Measurements from ENCODE around the gene ZNF358. TPM values are rescaled to one million over a fixed set of nuclear protein-coding genes. Genes with fewer than 3 reads are reported as not detected.

The ZNF358 gene
- total RNA-seq, 1 donor from 2014 or later = 14.6 TPM

GRCh38 chr19:7526059-7526929, 10.4 kb downstream of the ZNF358 start:
- Histone ChIP-seq H3K36me3 (ENCODE audit: control insufficient read depth in 3 of 3, insufficient read depth in 3 of 3, low read length in 3 of 3) (peaks cover 30 to 33% (median 33%) of the 10 kb centered on the region in 3 donors), H3K27ac (ENCODE audit: low read depth, low read length) (no peak overlapping the region), H3K9me3 (ENCODE audit: control insufficient read depth in 3 of 3, low read length in 3 of 3) (no peaks in the 10 kb centered on the region), H3K4me1 (ENCODE audit: control insufficient read depth in 3 of 3, insufficient read depth in 3 of 3, low read length in 3 of 3) (peaks cover 16 to 21% (median 18%) of the 10 kb centered on the region in 3 donors), H3K9ac (ENCODE audit: low read depth in 1 of 3, low read length in 3 of 3) (no peak overlapping the region), H3K27me3 (ENCODE audit: control insufficient read depth in 3 of 3, insufficient read depth in 3 of 3, low read length in 3 of 3) (no peaks in the 10 kb centered on the region), H3K4me3 (ENCODE audit: low read length in 3 of 3) (no peak overlapping the region)

GRCh38 chr19:7527516-7528191, 11.8 kb downstream of the ZNF358 start:
- Histone ChIP-seq H3K9me3 (ENCODE audit: control insufficient read depth in 3 of 3, low read length in 3 of 3) (no peaks in the 10 kb centered on the region), H3K27me3 (ENCODE audit: control insufficient read depth in 3 of 3, insufficient read depth in 3 of 3, low read length in 3 of 3) (no peaks in the 10 kb centered on the region), H3K36me3 (ENCODE audit: control insufficient read depth in 3 of 3, insufficient read depth in 3 of 3, low read length in 3 of 3) (peaks cover 33% of the 10 kb centered on the region in 3 donors), H3K4me1 (ENCODE audit: control insufficient read depth in 3 of 3, insufficient read depth in 3 of 3, low read length in 3 of 3) (peaks cover 9 to 14% (median 9%) of the 10 kb centered on the region in 3 donors), H3K9ac (ENCODE audit: low read depth in 1 of 3, low read length in 3 of 3) (no peak overlapping the region), H3K27ac (ENCODE audit: low read depth, low read length) (no peak overlapping the region), H3K4me3 (ENCODE audit: low read length in 3 of 3) (no peak overlapping the region)

GRCh38 chr19:7528192-7528519, 12.3 kb downstream of the ZNF358 start:
- Histone ChIP-seq H3K36me3 (ENCODE audit: control insufficient read depth in 3 of 3, insufficient read depth in 3 of 3, low read length in 3 of 3) (peaks cover 33 to 36% (median 33%) of the 10 kb centered on the region in 3 donors), H3K4me3 (ENCODE audit: low read length in 3 of 3) (no peak overlapping the region), H3K9ac (ENCODE audit: low read depth in 1 of 3, low read length in 3 of 3) (no peak overlapping the region), H3K4me1 (ENCODE audit: control insufficient read depth in 3 of 3, insufficient read depth in 3 of 3, low read length in 3 of 3) (peaks cover 5 to 12% (median 8%) of the 10 kb centered on the region in 3 donors), H3K9me3 (ENCODE audit: control insufficient read depth in 3 of 3, low read length in 3 of 3) (no peaks in the 10 kb centered on the region), H3K27ac (ENCODE audit: low read depth, low read length) (no peak overlapping the region), H3K27me3 (ENCODE audit: control insufficient read depth in 3 of 3, insufficient read depth in 3 of 3, low read length in 3 of 3) (no peaks in the 10 kb centered on the region)

GRCh38 chr19:7528522-7529245, 12.8 kb downstream of the ZNF358 start:
- Histone ChIP-seq H3K36me3 (ENCODE audit: control insufficient read depth in 3 of 3, insufficient read depth in 3 of 3, low read length in 3 of 3) (peaks cover 33 to 36% (median 33%) of the 10 kb centered on the region in 3 donors), H3K9me3 (ENCODE audit: control insufficient read depth in 3 of 3, low read length in 3 of 3) (no peaks in the 10 kb centered on the region)

GRCh38 chr19:7529246-7529600, 13.3 kb downstream of the ZNF358 start:
- Histone ChIP-seq H3K27ac (ENCODE audit: low read depth, low read length) (no peak overlapping the region), H3K36me3 (ENCODE audit: control insufficient read depth in 3 of 3, insufficient read depth in 3 of 3, low read length in 3 of 3) (peaks cover 33 to 35% (median 33%) of the 10 kb centered on the region in 3 donors), H3K27me3 (ENCODE audit: control insufficient read depth in 3 of 3, insufficient read depth in 3 of 3, low read length in 3 of 3) (no peaks in the 10 kb centered on the region), H3K4me3 (ENCODE audit: low read length in 3 of 3) (no peak overlapping the region), H3K9ac (ENCODE audit: low read depth in 1 of 3, low read length in 3 of 3) (no peak overlapping the region), H3K4me1 (ENCODE audit: control insufficient read depth in 3 of 3, insufficient read depth in 3 of 3, low read length in 3 of 3) (peaks cover 6 to 9% (median 7%) of the 10 kb centered on the region in 3 donors), H3K9me3 (ENCODE audit: control insufficient read depth in 3 of 3, low read length in 3 of 3) (no peaks in the 10 kb centered on the region)

More at GRCh38 chr19:7528522-7529245, 12.8 kb downstream of the ZNF358 start:
- H3K4me3 ChIP-seq (ENCODE audit: low read length in 3 of 3) = no peak overlapping the region
- H3K9ac ChIP-seq (ENCODE audit: low read depth in 1 of 3, low read length in 3 of 3) = no peak overlapping the region
- no peaks in the 10 kb centered on the region for H3K27me3 ChIP-seq (ENCODE audit: control insufficient read depth in 3 of 3, insufficient read depth in 3 of 3, low read length in 3 of 3)
- H3K4me1 ChIP-seq (ENCODE audit: control insufficient read depth in 3 of 3, insufficient read depth in 3 of 3, low read length in 3 of 3) = peaks cover 6 to 11% (median 8%) of the 10 kb centered on the region in 3 donors
- H3K27ac ChIP-seq (ENCODE audit: low read depth, low read length) = no peak overlapping the region

GRCh38 chr19:7529610-7530490, 13.9 kb downstream of the ZNF358 start:
- H3K36me3 ChIP-seq (ENCODE audit: control insufficient read depth in 3 of 3, insufficient read depth in 3 of 3, low read length in 3 of 3) = peaks cover 28 to 33% (median 31%) of the 10 kb centered on the region in 3 donors
- H3K27me3 ChIP-seq (ENCODE audit: control insufficient read depth in 3 of 3, insufficient read depth in 3 of 3, low read length in 3 of 3) = no peaks in the 10 kb centered on the region
- no peak overlapping the region for H3K27ac ChIP-seq (ENCODE audit: low read depth, low read length)
- H3K4me1 ChIP-seq (ENCODE audit: control insufficient read depth in 3 of 3, insufficient read depth in 3 of 3, low read length in 3 of 3) = peaks cover 6 to 13% (median 10%) of the 10 kb centered on the region in 3 donors
- no peaks in the 10 kb centered on the region for H3K9me3 ChIP-seq (ENCODE audit: control insufficient read depth in 3 of 3, low read length in 3 of 3)
- no peak overlapping the region for H3K9ac ChIP-seq (ENCODE audit: low read depth in 1 of 3, low read length in 3 of 3)
- no peak overlapping the region for H3K4me3 ChIP-seq (ENCODE audit: low read length in 3 of 3)

GRCh38 chr19:7533281-7533885, 17.5 kb downstream of the ZNF358 start:
- Histone ChIP-seq H3K27me3 (ENCODE audit: control insufficient read depth in 3 of 3, insufficient read depth in 3 of 3, low read length in 3 of 3) (no peaks in the 10 kb centered on the region), H3K9ac (ENCODE audit: low read depth in 1 of 3, low read length in 3 of 3) (peak overlapping the region; percentile 81 to 92 (median 88)), H3K9me3 (ENCODE audit: control insufficient read depth in 3 of 3, low read length in 3 of 3) (no peaks in the 10 kb centered on the region), H3K27ac (ENCODE audit: low read depth, low read length) (peak overlapping the region; percentile 86), H3K4me1 (ENCODE audit: control insufficient read depth in 3 of 3, insufficient read depth in 3 of 3, low read length in 3 of 3) (peaks cover 12 to 24% (median 20%) of the 10 kb centered on the region in 3 donors), H3K36me3 (ENCODE audit: control insufficient read depth in 3 of 3, insufficient read depth in 3 of 3, low read length in 3 of 3) (peaks cover 18 to 19% (median 19%) of the 10 kb centered on the region in 3 donors), H3K4me3 (ENCODE audit: low read length in 3 of 3) (peak overlapping the region; percentile 88 to 98 (median 97))

- Histone ChIP-seq H3K36me3 (ENCODE audit: control insufficient read depth in 3 of 3, insufficient read depth in 3 of 3, low read length in 3 of 3) (peaks cover 17 to 19% (median 18%) of the 10 kb centered on the region in 3 donors), H3K9me3 (ENCODE audit: control insufficient read depth in 3 of 3, low read length in 3 of 3) (no peaks in the 10 kb centered on the region), H3K9ac (ENCODE audit: low read depth in 1 of 3, low read length in 3 of 3) (peak overlapping the region; percentile 89 to 92 (median 89)), H3K27me3 (ENCODE audit: control insufficient read depth in 3 of 3, insufficient read depth in 3 of 3, low read length in 3 of 3) (no peaks in the 10 kb centered on the region), H3K27ac (ENCODE audit: low read depth, low read length) (peak overlapping the region; percentile 86), H3K4me1 (ENCODE audit: control insufficient read depth in 3 of 3, insufficient read depth in 3 of 3, low read length in 3 of 3) (peaks cover 12 to 24% (median 20%) of the 10 kb centered on the region in 3 donors), H3K4me3 (ENCODE audit: low read length in 3 of 3) (peak overlapping the region; percentile 88 to 98 (median 97))
These were observed 18.1 kb downstream of the ZNF358 start for GRCh38 chr19:7533925-7534480.
